GM12875 (cell line): ENCODE results near the gene HYKK.
A peak's percentile ranks its signal among the peaks of the same experiment; 100 is the strongest.

ENCODE experiments used
- H3K4me3 ChIP-seq: one replicate; pipeline ENCODE4 v1.5.1; 2011; ENCODE audit warnings: low read depth, low read length, control low read depth
- CTCF ChIP-seq: IDR thresholded peaks from 2 replicates; pipeline ENCODE4 v1.5.1; 2011; ENCODE audit warnings: low read depth, mild to moderate bottlenecking, control low read depth, inconsistent platforms, low read length, moderate library complexity, borderline replicate concordance; ENCODE audit not compliant: insufficient read depth

The HYKK gene

GRCh38 chr15:78540141-78540870, 32.9 kb downstream of the HYKK start, which contains the start of gene PSMA4:
Gene PSMA4, plus strand, starts transcription at chr15:78540444. Its CDS starts 1,484 bp downstream, at chr15:78541928.
- H3K4me3 ChIP-seq = peak within 1 kb of the TSS; percentile 87
- TF ChIP-seq CTCF = no peak

- no peak for TF ChIP-seq CTCF
- peak overlapping the region; percentile 87 for H3K4me3 ChIP-seq
Observed at GRCh38 chr15:78540871-78541743, 33.7 kb downstream of the HYKK start.

GRCh38 chr15:78541744-78542034, 34.3 kb downstream of the HYKK start:
- peak overlapping the region; percentile 87 for H3K4me3 ChIP-seq
- no peak for TF ChIP-seq CTCF

GRCh38 chr15:78542647-78543046, 35.3 kb downstream of the HYKK start:
- H3K4me3 ChIP-seq = no peak overlapping the region
- no peak for TF ChIP-seq CTCF

- TF ChIP-seq CTCF = no peak
- H3K4me3 ChIP-seq = no peak overlapping the region
Observed at GRCh38 chr15:78550194-78550593, 42.8 kb downstream of the HYKK start.

- no peak overlapping the region for H3K4me3 ChIP-seq
- TF ChIP-seq CTCF = no peak
Observed at GRCh38 chr15:78550815-78551214, 43.4 kb downstream of the HYKK start.
